Tibial nerve (tissue), 4 donors: ENCODE measurements around the gene NPC1L1. TPM values are rescaled to one million over a fixed set of nuclear protein-coding genes. Genes with fewer than 3 reads are reported as not detected.

Experiments used
- DNase-seq, 2 donors: peaks; one replicate each; pipeline ENCODE4 v3.0.0-alpha.2; 2019; ENCODE audit warnings: low spot score in 2 of 2
- H3K27ac ChIP-seq, 4 donors: fragments of 200-600 bp; sonication (generic) in 3 of 4; one replicate each; pipeline ENCODE4 v1.5.1; 2017 to 2019; ENCODE audit warnings: mild to moderate bottlenecking in 1 of 4
- H3K27me3 ChIP-seq, 2 donors: fragments of 200-600 bp; sonication (generic) in 1 of 2; one replicate each; pipeline versions ENCODE4 v1.5.1 to v1.6.0; 2017 to 2019
- H3K36me3 ChIP-seq, 3 donors: fragments of 200-600 bp; sonication (generic); one replicate each; pipeline ENCODE4 v1.5.1; 2018 to 2019
- H3K4me1 ChIP-seq, 4 donors: fragments of 200-600 bp; sonication (generic) in 3 of 4; one replicate each; pipeline ENCODE4 v1.5.1; 2017 to 2019
- H3K4me3 ChIP-seq, 4 donors: fragments of 200-600 bp; sonication (generic) in 3 of 4; one replicate each; pipeline ENCODE4 v1.5.1; 2017 to 2019; ENCODE audit warnings: mild to moderate bottlenecking in 1 of 4, moderate library complexity in 1 of 4
- H3K9me3 ChIP-seq, 4 donors: fragments of 200-600 bp; sonication (generic) in 3 of 4; one replicate each; pipeline ENCODE4 v1.5.1; 2017 to 2019
- CTCF ChIP-seq, 5 experiments: fragments of 200-600 bp in 3 of 5; fragments of 450-650 bp in 2 of 5; sonication (generic) in 3 of 5; IDR thresholded peaks; one replicate each; pipeline ENCODE4 v1.5.1; 2016 to 2019; ENCODE audit warnings: antibody characterized with exemption in 5 of 5, mild to moderate bottlenecking in 3 of 5, moderate library complexity in 2 of 5
- EP300 ChIP-seq, 2 donors: sonication (generic); formaldehyde crosslinking; IDR thresholded peaks; one replicate each; pipeline ENCODE4 v1.6.1; 2017; ENCODE audit warnings: antibody characterized with exemption in 2 of 2, mild to moderate bottlenecking in 1 of 2
- POLR2A ChIP-seq, 2 donors: fragments of 450-650 bp; IDR thresholded peaks; one replicate each; pipeline ENCODE4 v1.6.1; 2017; ENCODE audit warnings: antibody characterized with exemption in 2 of 2, mild to moderate bottlenecking in 2 of 2, moderate library complexity in 2 of 2
- WGBS, 2 donors: methylation state at CpG; one replicate each; pipeline ENCODE4 v1.1.5; 2018; 5-methylcytosine and 5-hydroxymethylcytosine counted together
- total RNA-seq, 4 donors: library from RNA; depleted of rRNA; stranded (reverse); fragments of >200 nt; gene quantifications; one replicate each; pipeline ENCODE4 v1.1.0, GENCODE V29; 2016

The NPC1L1 gene
- total RNA-seq, 4 donors from 2014 or later: 0.30 to 0.44 (median 0.39) TPM; not detected in 1

GRCh38 chr7:44471850-44472249, 69.3 kb downstream of the NPC1L1 start:
- 68 to 85% methylated on average over 3 of the region's 3 CpGs for WGBS, 2 donors
- H3K4me3 ChIP-seq: no peak overlapping the region
- H3K9me3 ChIP-seq: no peaks in the 10 kb centered on the region
- TF ChIP-seq EP300 (IDR thresholded peaks at IDR 0.05) (no peak), POLR2A (IDR thresholded peaks at IDR 0.05) (no peak), CTCF (IDR thresholded peaks at IDR 0.05) (no peak)
- DNase-seq: no peak
- H3K27ac ChIP-seq: no peak overlapping the region
- H3K36me3 ChIP-seq: peaks cover 0 to 55% (median 0%) of the 10 kb centered on the region in 3 donors
- no peaks in the 10 kb centered on the region for H3K27me3 ChIP-seq
- peaks cover 0 to 35% (median 0%) of the 10 kb centered on the region in 4 donors for H3K4me1 ChIP-seq

GRCh38 chr7:44471436-44471835, 69.7 kb downstream of the NPC1L1 start:
- Histone ChIP-seq H3K27ac (no peak overlapping the region), H3K27me3 (no peaks in the 10 kb centered on the region), H3K4me3 (no peak overlapping the region), H3K9me3 (no peaks in the 10 kb centered on the region), H3K36me3 (peaks cover 0 to 55% (median 0%) of the 10 kb centered on the region in 3 donors), H3K4me1 (peaks cover 0 to 38% (median 0%) of the 10 kb centered on the region in 4 donors)
- TF ChIP-seq EP300 (IDR thresholded peaks at IDR 0.05): no peak
- TF ChIP-seq CTCF (IDR thresholded peaks at IDR 0.05): no peak
- TF ChIP-seq POLR2A (IDR thresholded peaks at IDR 0.05): no peak
- DNase-seq: no peak
- 93 to 94% methylated on average over 1 of the region's 1 CpG for WGBS, 2 donors

- H3K36me3 ChIP-seq: peaks cover 0 to 53% (median 0%) of the 10 kb centered on the region in 3 donors
- no peaks in the 10 kb centered on the region for H3K9me3 ChIP-seq
- WGBS, 2 donors: 78 to 87% methylated on average over 5 of the region's 5 CpGs
- TF ChIP-seq CTCF (IDR thresholded peaks at IDR 0.05) (no peak), POLR2A (IDR thresholded peaks at IDR 0.05) (no peak), EP300 (IDR thresholded peaks at IDR 0.05) (no peak)
- peaks cover 0 to 45% (median 0%) of the 10 kb centered on the region in 4 donors for H3K4me1 ChIP-seq
- DNase-seq: no peak
- no peak overlapping the region for H3K4me3 ChIP-seq
- H3K27me3 ChIP-seq: no peaks in the 10 kb centered on the region
- no peak overlapping the region for H3K27ac ChIP-seq
Observed at GRCh38 chr7:44470628-44471245, 70.4 kb downstream of the NPC1L1 start.

- DNase-seq: no peak
- TF ChIP-seq EP300 (IDR thresholded peaks at IDR 0.05) (no peak), CTCF (IDR thresholded peaks at IDR 0.05) (no peak), POLR2A (IDR thresholded peaks at IDR 0.05) (no peak)
- H3K27me3 ChIP-seq: no peaks in the 10 kb centered on the region
- H3K4me1 ChIP-seq: peaks cover 0 to 52% (median 0%) of the 10 kb centered on the region in 4 donors
- no peak overlapping the region for H3K4me3 ChIP-seq
- H3K36me3 ChIP-seq: peaks cover 0 to 47% (median 0%) of the 10 kb centered on the region in 3 donors
- H3K27ac ChIP-seq: no peak overlapping the region
- WGBS, 2 donors: 73% methylated on average over 2 of the region's 2 CpGs
- no peaks in the 10 kb centered on the region for H3K9me3 ChIP-seq
Observed at GRCh38 chr7:44470135-44470479, 71.0 kb downstream of the NPC1L1 start.

GRCh38 chr7:44469461-44470134, 71.5 kb downstream of the NPC1L1 start:
- H3K36me3 ChIP-seq: peaks cover 0 to 47% (median 0%) of the 10 kb centered on the region in 3 donors
- no peaks in the 10 kb centered on the region for H3K27me3 ChIP-seq
- H3K9me3 ChIP-seq: no peaks in the 10 kb centered on the region
- WGBS, 2 donors: 47% methylated on average over 4 of the region's 4 CpGs
- peaks cover 0 to 56% (median 0%) of the 10 kb centered on the region in 4 donors for H3K4me1 ChIP-seq
- TF ChIP-seq POLR2A (IDR thresholded peaks at IDR 0.05) (no peak), CTCF (IDR thresholded peaks at IDR 0.05) (no peak), EP300 (IDR thresholded peaks at IDR 0.05) (no peak)
- H3K4me3 ChIP-seq: no peak overlapping the region
- no peak overlapping the region for H3K27ac ChIP-seq
- no peak for DNase-seq
